Loucy (cell line): ENCODE results near the gene NDC1.

Experiments
- CTCF ChIP-seq: fragments of 200-600 bp; sonication (generic); conservative IDR thresholded peaks from 2 replicates; pipeline ENCODE4 v1.5.1; 2014; ENCODE audit warnings: mild to moderate bottlenecking, antibody characterized with exemption, low read length
- EZH2phosphoT487 ChIP-seq: fragments of 200-600 bp; IDR thresholded peaks from 2 replicates; pipeline ENCODE4 v1.6.1; 2018; ENCODE audit warnings: antibody characterized with exemption, mild to moderate bottlenecking, moderate library complexity, borderline replicate concordance

DNA sequence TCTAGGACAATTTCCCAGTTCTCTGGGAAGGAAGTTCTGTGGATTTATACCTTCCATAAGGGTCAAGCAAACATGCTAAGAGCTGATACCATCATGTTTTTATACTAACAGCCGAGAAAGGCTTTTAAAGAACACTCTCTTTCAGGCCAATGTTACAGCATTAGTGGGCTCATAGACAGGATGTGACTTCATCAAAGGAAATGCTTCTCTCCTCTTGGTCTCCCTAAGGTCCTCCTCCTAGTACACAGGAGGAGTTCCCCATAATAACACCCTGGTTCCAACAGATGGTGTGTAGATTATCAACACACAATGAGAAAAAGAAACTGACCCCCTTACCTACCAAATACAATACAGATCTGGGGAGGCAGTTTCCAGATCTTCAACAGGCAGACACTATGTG lies 72.4 kb downstream of the NDC1 start:
- TF ChIP-seq CTCF (no peak), EZH2phosphoT487 (no peak)
